22Rv1 (cell line): ENCODE measurements around the gene EPHA3.

Source experiments
- H3K27ac ChIP-seq: fragments of 450-650 bp; 2 replicates; pipeline ENCODE4 v1.5.1; 2017
- CTCF ChIP-seq: fragments of 450-650 bp; IDR thresholded peaks from 2 replicates; pipeline ENCODE4 v1.5.1; 2017; ENCODE audit warnings: mild to moderate bottlenecking
- ZFX ChIP-seq: fragments of 450-650 bp; IDR thresholded peaks from 2 replicates; pipeline ENCODE4 v1.6.1; 2017; ENCODE audit warnings: antibody characterized with exemption, borderline replicate concordance

Gene EPHA3

GRCh38 chr3:89087851-89088250 is 19.6 kb upstream of the EPHA3 start:
- TF ChIP-seq ZFX (no peak), CTCF (no peak)
- no peak overlapping the region for H3K27ac ChIP-seq

GRCh38 chr3:89098173-89098572 is 9.2 kb upstream of the EPHA3 start:
- TF ChIP-seq CTCF (no peak), ZFX (no peak)
- H3K27ac ChIP-seq, result no peak overlapping the region

GRCh38 chr3:89098964-89099585 is 8.3 kb upstream of the EPHA3 start:
- H3K27ac ChIP-seq, result no peak overlapping the region
- TF ChIP-seq CTCF (peak; percentile 98), ZFX (no peak)

- TF ChIP-seq ZFX, result no peak
- no peak overlapping the region for H3K27ac ChIP-seq
These were observed 6.2 kb upstream of the EPHA3 start for GRCh38 chr3:89101251-89101650.

GRCh38 chr3:89101921-89102320 is 5.5 kb upstream of the EPHA3 start:
- TF ChIP-seq CTCF, result no peak
- no peak for TF ChIP-seq ZFX
- no peak overlapping the region for H3K27ac ChIP-seq

- TF ChIP-seq ZFX (no peak), CTCF (no peak)
- H3K27ac ChIP-seq, result no peak overlapping the region
These were observed 2.9 kb upstream of the EPHA3 start for GRCh38 chr3:89104499-89104898.

GRCh38 chr3:89105503-89105902 is 1.9 kb upstream of the EPHA3 start:
- TF ChIP-seq ZFX, result no peak
- TF ChIP-seq CTCF, result no peak

GRCh38 chr3:89108291-89108550 is 800 bp downstream of the EPHA3 start:
- peak overlapping the region; percentile 84 for H3K27ac ChIP-seq
- TF ChIP-seq ZFX (no peak), CTCF (no peak)

More at GRCh38 chr3:89105503-89105902, 1.9 kb upstream of the EPHA3 start:
- no peak overlapping the region for H3K27ac ChIP-seq
